K562 (cell line): ENCODE results near the gene SERTAD1.

Source experiments
- KAT2B ChIP-seq: IDR thresholded peaks from one replicate; pipeline ENCODE4 v1.6.1; 2012; ENCODE audit warnings: low read depth, mild to moderate bottlenecking, control low read depth, inconsistent platforms, low read length, moderate library complexity
- KHSRP ChIP-seq: fragments of 450-650 bp; IDR thresholded peaks from 2 replicates; pipeline ENCODE4 v1.6.1; 2017
- NFXL1 ChIP-seq: fragments of 450-650 bp; formaldehyde crosslinking; IDR thresholded peaks from 2 replicates; pipeline ENCODE4 v1.4.0; 2021; ENCODE audit warnings: mild to moderate bottlenecking
- TBL1XR1 ChIP-seq, 2 experiments: IDR thresholded peaks; 2 replicates each; pipeline ENCODE4 v1.6.1; 2012; ENCODE audit warnings: improper control_type of control experiment in 2 of 2, low read length in 2 of 2, mild to moderate bottlenecking in 1 of 2
- TF ChIP-seq, protein P1 (sequence below), 3 experiments: IDR thresholded peaks in 2 of 3; conservative IDR thresholded peaks in 1 of 3; 2 replicates each; pipeline ENCODE4 v1.5.1; 2011 to 2012; ENCODE audit warnings: low read length in 3 of 3, mild to moderate bottlenecking in 3 of 3, control low read depth in 2 of 3, improper control_type of control experiment in 1 of 3, inconsistent platforms in 1 of 3, low read depth in 1 of 3, mixed read lengths in 1 of 3, moderate library complexity in 1 of 3; ENCODE audit not compliant: insufficient read depth in 2 of 3

DNA sequence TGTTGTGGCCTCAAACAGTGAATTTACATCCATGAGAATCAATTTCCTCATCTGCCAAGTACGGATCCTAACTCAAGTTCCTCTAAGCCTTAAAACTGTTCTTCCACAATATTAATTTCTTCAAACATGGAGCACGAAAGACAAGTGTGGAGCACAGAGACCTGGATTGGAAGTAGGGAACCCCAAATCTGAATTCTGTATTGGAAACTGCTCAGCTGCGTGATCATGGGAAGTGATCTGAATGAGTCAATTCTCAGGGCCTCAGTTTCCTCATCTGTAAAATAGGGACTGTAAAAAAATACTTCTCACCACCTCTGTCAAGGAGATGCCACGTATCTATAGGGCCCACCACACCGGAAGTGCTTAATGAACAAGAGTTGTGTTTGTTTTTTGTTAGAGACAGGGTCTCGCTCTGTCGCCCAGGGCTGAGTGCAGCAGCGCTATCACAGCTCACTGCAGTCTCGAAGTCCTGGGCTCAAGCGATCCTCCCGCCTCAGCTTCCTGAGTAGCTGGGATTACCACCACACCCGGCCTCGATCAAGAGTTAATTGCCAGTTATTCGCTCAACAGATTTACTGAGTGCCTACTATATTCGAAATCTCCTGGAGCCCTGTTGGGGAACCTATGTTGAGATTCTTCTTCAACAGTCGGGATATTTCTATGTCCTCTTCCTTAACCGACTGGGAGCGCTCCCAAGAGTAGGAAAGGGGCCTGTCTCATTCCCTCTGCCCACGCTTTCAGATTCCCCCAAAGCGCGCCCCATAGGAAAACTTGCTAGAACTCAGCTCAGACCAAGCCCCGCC, 16.7 kb upstream of the SERTAD1 start:
- TF ChIP-seq, protein P1, sequence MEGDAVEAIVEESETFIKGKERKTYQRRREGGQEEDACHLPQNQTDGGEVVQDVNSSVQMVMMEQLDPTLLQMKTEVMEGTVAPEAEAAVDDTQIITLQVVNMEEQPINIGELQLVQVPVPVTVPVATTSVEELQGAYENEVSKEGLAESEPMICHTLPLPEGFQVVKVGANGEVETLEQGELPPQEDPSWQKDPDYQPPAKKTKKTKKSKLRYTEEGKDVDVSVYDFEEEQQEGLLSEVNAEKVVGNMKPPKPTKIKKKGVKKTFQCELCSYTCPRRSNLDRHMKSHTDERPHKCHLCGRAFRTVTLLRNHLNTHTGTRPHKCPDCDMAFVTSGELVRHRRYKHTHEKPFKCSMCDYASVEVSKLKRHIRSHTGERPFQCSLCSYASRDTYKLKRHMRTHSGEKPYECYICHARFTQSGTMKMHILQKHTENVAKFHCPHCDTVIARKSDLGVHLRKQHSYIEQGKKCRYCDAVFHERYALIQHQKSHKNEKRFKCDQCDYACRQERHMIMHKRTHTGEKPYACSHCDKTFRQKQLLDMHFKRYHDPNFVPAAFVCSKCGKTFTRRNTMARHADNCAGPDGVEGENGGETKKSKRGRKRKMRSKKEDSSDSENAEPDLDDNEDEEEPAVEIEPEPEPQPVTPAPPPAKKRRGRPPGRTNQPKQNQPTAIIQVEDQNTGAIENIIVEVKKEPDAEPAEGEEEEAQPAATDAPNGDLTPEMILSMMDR (IDR thresholded peaks at IDR 0.05 in 2 of 3, conservative IDR thresholded peaks at IDR 0.05 in 1 of 3; ENCODE audit: insufficient read depth in 2 of 3, low read depth in 1 of 3, low read length in 3 of 3): no peak
- no peak for TF ChIP-seq TBL1XR1 (IDR thresholded peaks at IDR 0.05; ENCODE audit: low read length in 2 of 2)
- TF ChIP-seq KAT2B: no peak
- no peak for TF ChIP-seq KHSRP
- TF ChIP-seq NFXL1: no peak
